Measurements from ENCODE around the gene PPP3CA. TPM values are rescaled to one million over a fixed set of nuclear protein-coding genes. Genes with fewer than 3 reads are reported as not detected.
"Not testable (repeated sequence)": the region's sequence is repeated elsewhere in the genome, so short reads cannot be mapped to it uniquely, and the experiment has no call there.

Gene PPP3CA
- total RNA-seq, 1 donor from 2014 or later, result 52.2 TPM

- DNase-seq (ENCODE audit: low read depth in 2 of 2), result no peak
These were observed 202.3 kb downstream of the PPP3CA start for GRCh38 chr4:101145021-101145420.

- no peak for DNase-seq (ENCODE audit: low read depth in 2 of 2)
These were observed 205.1 kb downstream of the PPP3CA start for GRCh38 chr4:101142259-101142658.

GRCh38 chr4:101141855-101142254, 205.5 kb downstream of the PPP3CA start:
- DNase-seq (ENCODE audit: low read depth in 2 of 2), result no peak

- no peak for DNase-seq (ENCODE audit: low read depth in 2 of 2)
These were observed 206.1 kb downstream of the PPP3CA start for GRCh38 chr4:101141230-101141629.

GRCh38 chr4:101140228-101140627, 207.1 kb downstream of the PPP3CA start:
- DNase-seq (ENCODE audit: low read depth in 2 of 2), result no peak

- no peak for DNase-seq (ENCODE audit: low read depth in 2 of 2)
These were observed 210.7 kb downstream of the PPP3CA start for GRCh38 chr4:101136373-101137370.

GRCh38 chr4:101135371-101136010, 211.8 kb downstream of the PPP3CA start:
- no peak for DNase-seq (ENCODE audit: low read depth in 2 of 2)

GRCh38 chr4:101131058-101131457, 216.3 kb downstream of the PPP3CA start:
- DNase-seq (ENCODE audit: low read depth in 2 of 2), result not testable (repeated sequence)

- not testable (repeated sequence) for DNase-seq (ENCODE audit: low read depth in 2 of 2)
These were observed 218.4 kb downstream of the PPP3CA start for GRCh38 chr4:101128898-101129297.

- no peak for DNase-seq (ENCODE audit: low read depth in 2 of 2)
These were observed 218.9 kb downstream of the PPP3CA start for GRCh38 chr4:101128473-101128872.

- no peak for DNase-seq (ENCODE audit: low read depth in 2 of 2)
These were observed 220.0 kb downstream of the PPP3CA start for GRCh38 chr4:101127176-101127790.

GRCh38 chr4:101126059-101126458, 221.3 kb downstream of the PPP3CA start:
- DNase-seq (ENCODE audit: low read depth in 2 of 2), result peak in 1 of 2 donors; percentile 7

- no peak for DNase-seq (ENCODE audit: low read depth in 2 of 2)
These were observed 222.0 kb downstream of the PPP3CA start for GRCh38 chr4:101125045-101125942.

GRCh38 chr4:101123231-101123630, 224.1 kb downstream of the PPP3CA start:
- DNase-seq (ENCODE audit: low read depth in 2 of 2), result peak in 1 of 2 donors; percentile 9

- no peak for DNase-seq (ENCODE audit: low read depth in 2 of 2)
These were observed 225.3 kb downstream of the PPP3CA start for GRCh38 chr4:101122019-101122418.

GRCh38 chr4:101119141-101119540, 228.2 kb downstream of the PPP3CA start:
- DNase-seq (ENCODE audit: low read depth in 2 of 2), result no peak

- DNase-seq (ENCODE audit: low read depth in 2 of 2), result no peak
These were observed 228.7 kb downstream of the PPP3CA start for GRCh38 chr4:101118617-101119016.

GRCh38 chr4:101115887-101116286, 231.4 kb downstream of the PPP3CA start:
- DNase-seq (ENCODE audit: low read depth in 2 of 2), result no peak

- DNase-seq (ENCODE audit: low read depth in 2 of 2), result no peak
These were observed 232.4 kb downstream of the PPP3CA start for GRCh38 chr4:101114936-101115372.

GRCh38 chr4:101104312-101105052, 242.8 kb downstream of the PPP3CA start:
- no peak for DNase-seq (ENCODE audit: low read depth in 2 of 2)

Measured in dermis microvascular lymphatic vessel endothelial cell (primary cell).